Muscle of arm (tissue), 14 donors: ENCODE results near the gene IGF1. TPM values are rescaled to one million over a fixed set of nuclear protein-coding genes. Genes with fewer than 3 reads are reported as not detected.

Experiments used
- DNase-seq: peaks from one replicate; pipeline ENCODE4 v3.0.0-alpha.2; 2013
- long read RNA-seq, 11 donors: transcript quantifications; one replicate each; lab custom pipeline, GENCODE V29; 2026
- polyA plus RNA-seq, 12 donors: library from polyadenylated mRNA; unstranded; fragments of 120-200 nt; gene quantifications; one replicate each; pipeline ENCODE4 v1.2.1, GENCODE V29; 2013; ENCODE audit not compliant: insufficient read length in 12 of 12

Gene IGF1
- polyA plus RNA-seq = 10 to 100 TPM; 18.1 to 93.7 (median 33.8) TPM
- long read RNA-seq, donor 1, full-length matches to known transcripts = 2 of 2 reads
- long read RNA-seq, donor 1, partial matches to known transcripts = 0 of 2 reads
- long read RNA-seq, donor 1, other reads (novel, unspliced or antisense) = 0 of 2 reads
- long read RNA-seq, donor 2, full-length matches to known transcripts = 19 of 19 reads
- long read RNA-seq, donor 2, partial matches to known transcripts = 0 of 19 reads
- long read RNA-seq, donor 2, other reads (novel, unspliced or antisense) = 0 of 19 reads
- long read RNA-seq, donor 3, full-length matches to known transcripts = 7 of 7 reads
- long read RNA-seq, donor 3, partial matches to known transcripts = 0 of 7 reads
- long read RNA-seq, donor 3, other reads (novel, unspliced or antisense) = 0 of 7 reads
- long read RNA-seq, donor 4, full-length matches to known transcripts = 14 of 14 reads
- long read RNA-seq, donor 4, partial matches to known transcripts = 0 of 14 reads
- long read RNA-seq, donor 4, other reads (novel, unspliced or antisense) = 0 of 14 reads
- long read RNA-seq, donor 5 = 0 reads
- long read RNA-seq, donor 6, full-length matches to known transcripts = 3 of 3 reads
- long read RNA-seq, donor 6, partial matches to known transcripts = 0 of 3 reads
- long read RNA-seq, donor 6, other reads (novel, unspliced or antisense) = 0 of 3 reads
- long read RNA-seq, donor 7, full-length matches to known transcripts = 8 of 8 reads
- long read RNA-seq, donor 7, partial matches to known transcripts = 0 of 8 reads
- long read RNA-seq, donor 7, other reads (novel, unspliced or antisense) = 0 of 8 reads
- long read RNA-seq, donor 8, full-length matches to known transcripts = 24 of 24 reads
- long read RNA-seq, donor 8, partial matches to known transcripts = 0 of 24 reads
- long read RNA-seq, donor 8, other reads (novel, unspliced or antisense) = 0 of 24 reads
- long read RNA-seq, donor 9, full-length matches to known transcripts = 6 of 6 reads
- long read RNA-seq, donor 9, partial matches to known transcripts = 0 of 6 reads
- long read RNA-seq, donor 9, other reads (novel, unspliced or antisense) = 0 of 6 reads
- long read RNA-seq, donor 10, full-length matches to known transcripts = 11 of 11 reads
- long read RNA-seq, donor 10, partial matches to known transcripts = 0 of 11 reads
- long read RNA-seq, donor 10, other reads (novel, unspliced or antisense) = 0 of 11 reads
- long read RNA-seq, donor 11, full-length matches to known transcripts = 13 of 29 reads
- long read RNA-seq, donor 11, partial matches to known transcripts = 16 of 29 reads
- long read RNA-seq, donor 11, other reads (novel, unspliced or antisense) = 0 of 29 reads

DNA sequence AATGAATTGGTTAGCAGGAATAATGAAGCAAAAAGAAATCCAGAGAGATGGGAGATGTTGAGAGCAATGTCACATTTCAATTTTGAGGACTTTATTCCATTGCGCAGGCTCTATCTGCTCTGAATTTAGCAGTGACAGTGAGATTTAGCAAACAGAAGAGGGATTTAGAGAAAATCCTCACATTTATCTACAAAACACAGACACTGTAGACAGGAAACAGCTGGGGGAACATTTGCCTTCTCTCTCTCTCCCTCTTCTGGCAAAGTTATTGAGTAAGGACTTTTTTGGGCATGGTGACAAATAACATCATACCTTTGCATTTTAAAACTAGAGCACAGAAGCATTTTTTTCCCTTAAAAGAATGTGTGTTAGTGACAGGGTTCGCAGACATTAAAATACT is at the start of gene IGF1:
IGF1 (minus strand) TSS at position 158 of the 400 bp plus-strand sequence. CDS start 182 bp downstream, outside the sequence.
- DNase-seq = peak; percentile 83

DNA sequence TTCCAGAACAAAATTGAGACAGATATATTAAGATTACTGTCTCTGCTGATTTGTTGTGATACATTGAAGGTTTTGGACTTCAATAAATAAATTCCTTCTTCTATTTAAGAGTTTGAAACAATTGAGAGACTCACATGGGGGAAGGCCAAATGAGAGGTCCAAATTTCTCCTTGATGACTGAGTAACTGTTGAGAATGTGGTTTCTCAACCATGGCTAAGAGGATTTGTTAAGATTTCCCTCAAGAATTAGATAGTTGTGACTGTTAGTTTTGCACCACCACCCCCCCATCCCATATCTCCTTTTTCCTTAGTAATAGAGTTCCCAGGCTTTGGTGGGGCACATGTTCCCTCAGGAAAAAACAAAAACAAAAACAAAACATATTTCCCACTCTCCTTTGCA is 47.7 kb upstream of the IGF1 start:
- no peak for DNase-seq

DNA sequence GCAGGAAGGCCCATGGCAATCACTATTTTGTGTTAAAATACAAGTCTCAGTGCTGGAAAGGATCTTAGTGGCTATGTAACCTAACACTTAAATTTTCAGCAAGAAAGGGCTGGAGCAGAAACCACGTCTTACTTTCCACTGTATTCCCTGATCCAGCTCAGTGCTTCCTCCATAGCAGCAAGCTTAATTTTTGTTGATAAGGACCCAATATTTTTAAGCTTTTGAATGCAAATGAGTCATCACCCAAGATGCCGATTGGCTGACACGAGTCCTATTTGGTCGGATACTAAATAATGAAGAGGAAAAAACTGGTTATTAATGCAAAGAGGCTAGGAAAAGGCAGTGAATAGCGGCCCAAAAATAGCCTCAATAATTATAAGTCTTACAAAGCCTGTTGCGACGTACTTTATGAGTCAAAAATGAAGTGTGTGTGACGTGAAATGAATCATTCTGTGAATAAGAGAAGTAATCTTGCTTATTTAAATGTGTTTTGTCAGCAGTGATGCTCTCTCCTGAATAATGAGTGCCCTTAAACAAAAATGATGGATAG is 46.9 kb upstream of the IGF1 start:
- no peak for DNase-seq

DNA sequence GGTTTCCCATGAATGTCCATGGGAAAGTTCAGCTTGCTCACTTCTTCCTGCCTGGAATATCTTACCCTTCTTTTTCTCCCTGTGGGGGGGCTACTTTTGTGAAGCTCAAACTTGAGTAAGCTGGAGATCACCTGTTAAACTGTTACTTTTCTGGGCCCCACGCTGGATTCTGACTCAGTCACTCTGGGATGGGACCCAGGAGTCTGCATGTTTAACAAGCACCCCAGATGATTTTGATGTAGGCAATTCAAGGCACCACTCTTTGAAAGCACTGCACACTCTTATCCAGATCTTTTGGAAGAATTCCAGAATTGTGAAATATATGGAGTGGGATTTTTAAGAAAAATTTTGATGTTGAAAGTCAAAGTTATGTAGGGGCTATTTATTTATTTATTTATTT is 46.3 kb upstream of the IGF1 start:
- no peak for DNase-seq

DNA sequence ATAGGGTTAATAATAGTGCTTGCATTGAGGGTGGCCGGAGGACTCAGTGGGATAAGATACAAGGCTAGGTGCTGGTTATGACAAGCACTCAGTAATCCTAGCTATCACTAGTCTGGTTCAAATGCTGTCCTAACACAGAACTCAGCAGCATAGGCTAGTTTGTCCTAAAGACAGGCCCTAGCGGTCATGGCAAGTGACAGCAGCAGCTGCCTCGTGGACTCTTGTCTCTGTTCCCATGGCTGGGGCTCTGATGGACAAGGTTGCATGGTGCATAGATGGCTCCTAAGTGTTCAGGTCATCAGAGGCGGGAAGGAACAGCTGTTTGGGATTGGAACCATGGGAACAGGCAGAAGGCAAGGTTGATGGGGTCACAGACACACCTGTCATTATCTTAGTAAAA is 42.4 kb upstream of the IGF1 start:
- DNase-seq = no peak

DNA sequence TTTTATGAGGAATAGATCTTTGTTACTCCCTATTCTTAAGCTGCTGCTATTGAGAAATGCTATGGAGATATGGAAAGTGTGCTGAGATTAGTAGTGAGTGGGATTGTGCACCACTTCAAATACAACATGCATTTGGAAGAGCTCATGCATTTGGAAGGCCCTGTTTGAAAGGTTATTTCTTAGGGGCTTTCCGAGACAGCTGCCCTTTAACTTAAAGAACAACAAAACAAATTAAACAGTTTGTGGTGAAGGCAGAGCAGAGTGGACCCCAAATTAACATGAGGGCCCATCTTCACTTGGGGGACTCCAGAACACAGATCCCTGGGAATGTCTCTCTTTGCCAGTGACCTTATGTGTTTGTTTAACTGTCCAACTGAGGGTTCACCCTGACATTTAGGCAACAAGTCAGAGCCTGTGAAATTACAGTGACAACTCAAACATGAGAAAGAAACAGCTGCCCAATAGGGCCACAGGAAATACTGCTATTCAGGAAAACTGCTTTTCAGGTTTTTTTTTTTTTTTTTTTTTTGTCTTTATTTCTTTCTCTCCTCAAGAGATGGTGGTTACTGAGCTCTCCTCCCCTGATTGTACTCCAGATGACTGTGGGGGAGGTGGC is 41.4 kb upstream of the IGF1 start:
- no peak for DNase-seq

DNA sequence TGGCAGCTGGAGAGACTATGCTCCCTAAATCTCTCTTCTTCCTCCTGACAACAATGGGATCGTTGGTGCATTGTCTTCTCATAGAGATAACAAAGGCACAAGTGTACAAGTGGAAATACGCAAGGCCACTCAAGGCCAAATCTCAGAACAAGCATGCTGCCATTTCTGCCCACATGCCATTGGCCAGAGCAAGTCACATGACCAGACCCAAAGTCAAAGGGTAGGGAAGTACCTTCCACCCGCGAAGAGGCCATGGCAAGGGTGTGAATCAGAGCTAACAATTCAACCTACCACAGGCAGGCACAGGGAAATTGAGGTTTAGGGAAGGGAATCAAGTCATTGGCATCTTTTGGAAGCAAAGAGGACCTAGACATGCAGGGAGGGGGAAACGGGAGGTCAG is 38.5 kb upstream of the IGF1 start:
- DNase-seq = no peak

DNA sequence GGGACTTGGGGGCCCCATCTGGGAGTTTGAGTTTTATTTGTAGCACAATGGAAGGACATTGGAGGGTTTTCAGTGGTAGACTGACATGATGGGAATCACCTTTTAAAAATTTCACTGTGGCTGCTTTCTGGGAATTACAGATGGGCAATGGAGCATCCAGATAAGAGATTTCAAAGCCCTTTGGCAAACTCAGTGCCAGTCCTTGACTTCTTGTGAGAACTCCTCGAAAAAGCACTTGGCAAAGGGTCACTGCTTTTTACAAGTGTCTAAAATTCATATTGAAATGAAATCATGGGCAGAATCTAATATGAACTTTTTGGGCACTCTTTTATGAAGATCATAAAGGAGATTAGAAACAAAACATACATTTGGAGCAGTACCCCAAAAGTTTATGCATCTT is 34.3 kb upstream of the IGF1 start:
- DNase-seq = no peak

DNA sequence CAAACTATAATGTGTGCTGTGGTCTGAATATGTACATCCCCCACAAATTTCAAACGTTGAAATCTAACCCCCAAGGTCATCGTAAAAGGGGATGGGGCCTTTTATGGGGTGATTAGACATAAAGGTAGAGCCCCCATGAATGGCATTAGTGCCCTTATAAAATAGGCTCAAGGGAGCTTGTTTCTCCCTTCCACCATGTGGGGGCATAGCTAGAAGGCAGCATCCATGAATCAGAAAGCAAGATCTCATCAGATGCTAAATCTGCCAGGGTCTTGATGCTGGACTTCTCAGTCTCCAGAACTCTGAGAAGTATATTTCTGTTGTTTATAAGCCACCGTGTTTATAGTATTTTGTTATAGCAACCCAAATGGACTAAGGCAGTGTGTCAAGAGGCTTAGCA is 33.4 kb upstream of the IGF1 start:
- no peak for DNase-seq

DNA sequence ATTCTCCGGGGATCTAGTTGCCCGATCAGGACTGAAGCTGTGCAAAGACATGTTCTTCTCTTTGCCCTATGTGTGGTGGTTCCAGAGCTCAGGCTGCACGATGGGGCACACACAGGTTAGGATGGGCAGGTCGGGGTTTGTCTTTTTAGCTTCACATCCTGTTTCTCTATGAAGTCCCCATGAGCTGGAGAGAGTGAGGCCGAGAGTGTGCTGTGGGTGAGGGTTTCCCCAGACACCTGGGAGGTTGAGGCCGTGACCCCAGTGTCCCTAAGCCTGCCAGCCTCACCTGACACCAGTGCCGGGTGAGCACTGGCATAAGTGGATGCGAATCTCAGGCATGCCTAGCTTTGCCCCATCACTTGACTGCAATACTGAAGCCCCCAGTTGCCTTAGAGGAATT is 32.9 kb upstream of the IGF1 start:
- no peak for DNase-seq

DNA sequence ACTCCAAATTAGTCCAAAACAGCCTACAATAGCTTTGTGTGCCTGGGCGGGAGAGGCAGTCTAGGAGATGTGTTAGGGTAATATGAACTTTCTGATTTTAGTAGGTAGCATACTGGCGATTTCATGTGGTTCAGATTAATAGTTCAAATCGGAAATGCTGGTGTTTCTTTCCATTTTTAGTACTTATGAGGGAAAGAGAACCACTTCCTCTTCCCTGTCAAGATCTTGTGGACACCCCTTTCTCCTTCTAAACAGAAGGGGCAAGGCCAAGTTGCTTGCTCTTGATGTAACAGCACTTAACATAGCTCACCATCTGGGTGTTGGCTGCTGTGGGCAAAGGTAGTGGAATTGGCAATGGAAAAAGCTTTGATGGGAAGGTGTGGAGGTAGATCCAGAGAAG is 32.2 kb upstream of the IGF1 start:
- DNase-seq = no peak

DNA sequence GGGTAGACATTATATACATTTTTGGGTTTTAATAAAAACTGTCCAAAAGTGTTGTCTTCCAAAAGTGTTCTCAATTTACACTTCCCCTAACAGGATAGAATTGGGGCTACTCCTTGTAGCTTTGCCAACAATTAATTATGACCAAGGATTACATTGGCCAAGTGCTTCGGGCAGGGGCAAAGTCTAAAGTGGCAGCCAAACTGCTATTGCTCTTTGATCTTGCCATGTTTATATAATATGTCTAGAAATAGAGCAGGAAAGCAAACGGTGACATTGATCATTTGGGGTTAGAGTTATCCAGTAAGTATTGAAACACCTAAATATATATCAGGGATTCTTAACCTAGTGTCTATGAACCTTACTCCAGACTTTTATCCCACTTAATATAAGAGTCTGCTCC is 31.2 kb upstream of the IGF1 start:
- no peak for DNase-seq

DNA sequence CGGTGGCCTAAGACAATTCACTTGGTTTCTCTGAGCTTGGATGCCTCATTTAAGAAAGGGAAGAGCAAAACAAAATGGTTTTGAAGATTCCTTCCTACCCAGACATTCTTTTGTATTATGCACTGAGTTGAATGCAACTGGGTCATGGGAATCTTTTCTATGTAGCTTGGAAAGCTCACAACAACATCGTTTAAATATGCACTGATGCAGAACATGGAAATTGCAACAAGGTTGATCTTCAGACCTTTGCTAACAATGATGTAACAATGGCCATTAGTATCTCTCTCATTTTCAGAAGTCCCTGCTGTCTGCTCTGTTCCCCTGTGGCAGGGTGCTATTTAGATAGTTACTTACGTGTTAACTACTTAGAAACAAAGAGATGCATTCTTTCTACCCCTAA is 30.1 kb upstream of the IGF1 start:
- no peak for DNase-seq

DNA sequence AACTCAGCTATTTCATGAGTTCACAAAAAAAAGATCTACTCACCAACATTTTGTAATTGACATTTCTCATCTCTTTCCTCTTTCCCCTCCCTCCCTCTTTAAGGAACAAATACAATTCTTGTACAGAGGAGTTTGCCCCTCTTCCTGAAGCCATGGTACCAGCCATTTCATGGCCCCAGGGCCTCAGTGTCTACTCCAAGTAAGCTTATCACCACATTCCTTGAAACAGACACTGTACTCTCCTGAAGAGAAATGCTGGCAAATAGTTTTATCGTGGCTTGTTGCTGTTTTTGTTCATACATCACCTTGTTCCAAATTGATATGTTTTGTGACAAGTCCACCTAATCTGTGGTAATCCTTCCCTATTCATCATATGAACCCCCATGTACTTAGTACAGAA is 29.7 kb upstream of the IGF1 start:
- no peak for DNase-seq

DNA sequence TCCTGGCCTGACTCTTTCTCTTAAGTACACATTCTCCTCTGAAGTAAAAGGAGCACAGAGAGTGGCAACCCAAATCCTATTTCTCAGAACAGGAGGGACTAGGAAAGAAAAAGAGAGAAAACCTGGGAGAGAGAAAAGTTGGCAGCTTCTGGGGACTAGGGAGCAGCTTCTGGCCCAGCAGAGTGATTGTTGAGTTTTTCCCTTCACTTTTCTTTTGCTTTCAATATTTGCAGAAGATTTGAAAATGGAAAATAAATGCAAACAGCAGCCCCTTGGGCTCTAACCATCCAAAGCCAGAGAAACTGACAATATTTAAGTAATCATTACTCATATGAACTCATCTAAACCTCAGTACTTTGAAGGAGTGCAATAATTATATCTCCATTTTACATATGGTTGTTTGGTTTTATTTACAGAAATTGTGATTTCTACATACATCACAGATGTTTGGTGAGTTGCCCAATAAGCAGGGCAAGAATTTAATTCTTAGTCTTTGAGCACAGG is 28.8 kb upstream of the IGF1 start:
- peak; percentile 62 for DNase-seq

DNA sequence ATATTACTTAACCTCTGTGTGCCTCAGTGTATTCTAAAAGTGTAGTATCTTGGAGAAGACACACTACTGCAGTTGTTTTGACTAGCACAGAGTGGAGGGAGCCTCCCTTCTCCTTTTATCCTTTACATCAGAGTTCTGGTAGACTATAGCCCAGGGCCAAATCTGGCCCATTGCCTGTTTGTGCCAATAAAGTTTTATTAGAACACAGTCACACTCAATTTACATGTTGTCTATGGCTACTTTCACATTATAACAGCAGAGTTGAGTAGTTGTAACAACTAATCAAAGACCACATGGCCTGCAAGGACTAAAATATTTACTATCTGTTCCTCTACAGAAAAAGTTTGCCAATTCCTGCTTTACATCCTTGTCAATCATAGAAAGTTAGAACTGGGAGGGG is 27.7 kb upstream of the IGF1 start:
- DNase-seq = no peak

DNA sequence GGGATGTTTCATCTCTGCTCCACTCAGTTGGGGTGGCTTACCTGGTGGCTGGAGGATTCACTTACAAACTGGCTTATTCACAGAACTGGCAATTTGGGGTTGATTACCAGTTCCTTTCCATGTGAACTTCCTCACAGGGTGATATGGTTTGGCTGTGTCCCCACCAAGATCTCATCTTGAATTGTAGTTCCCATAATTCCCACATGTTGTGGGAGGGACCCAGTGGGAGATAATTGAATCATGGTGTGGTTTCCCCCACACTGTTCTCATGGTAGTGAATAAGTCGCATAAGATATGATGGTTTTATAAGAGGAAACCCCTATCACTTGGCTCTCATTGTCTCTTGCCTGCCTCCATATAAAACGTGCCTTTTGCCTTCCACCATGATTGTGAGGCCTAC is 26.9 kb upstream of the IGF1 start:
- DNase-seq = no peak

DNA sequence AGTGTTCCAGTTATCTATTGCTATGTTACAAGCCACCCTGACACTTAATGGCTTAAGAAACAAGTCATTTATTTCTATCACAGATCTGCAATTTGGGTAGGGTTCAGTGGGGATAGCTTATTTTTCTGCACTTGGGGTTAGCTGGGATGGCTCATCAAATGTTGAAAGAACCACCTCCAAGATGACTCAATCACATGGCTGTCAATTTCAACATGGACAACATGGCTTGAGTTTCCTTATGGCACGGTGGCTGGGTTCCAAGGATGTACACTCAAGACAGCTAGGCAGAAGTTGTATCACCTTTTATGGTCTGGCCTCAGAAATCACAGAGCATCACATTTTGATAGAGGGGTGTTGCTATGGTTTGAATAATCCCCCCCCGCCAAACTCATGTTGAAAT is 24.5 kb upstream of the IGF1 start:
- no peak for DNase-seq

DNA sequence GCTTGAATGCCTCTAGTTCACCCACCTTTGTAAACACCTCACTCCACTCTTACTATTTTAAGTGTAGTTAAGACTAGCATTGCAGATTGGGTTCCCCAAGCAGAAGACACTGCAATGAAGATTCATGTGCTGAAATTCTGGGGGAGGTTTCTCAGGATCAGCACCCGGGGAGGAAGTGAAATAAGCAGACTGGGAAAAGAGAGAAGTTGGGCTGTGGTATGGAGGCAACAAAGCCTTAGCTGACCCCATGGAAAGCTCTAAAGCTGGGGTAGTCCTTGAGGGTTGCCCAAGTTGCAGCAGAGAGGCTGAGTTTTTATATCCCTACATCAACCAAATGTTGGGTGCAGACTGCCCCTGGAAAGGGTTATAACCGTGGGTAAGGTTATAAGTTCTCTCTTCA is 23.9 kb upstream of the IGF1 start:
- DNase-seq = no peak

DNA sequence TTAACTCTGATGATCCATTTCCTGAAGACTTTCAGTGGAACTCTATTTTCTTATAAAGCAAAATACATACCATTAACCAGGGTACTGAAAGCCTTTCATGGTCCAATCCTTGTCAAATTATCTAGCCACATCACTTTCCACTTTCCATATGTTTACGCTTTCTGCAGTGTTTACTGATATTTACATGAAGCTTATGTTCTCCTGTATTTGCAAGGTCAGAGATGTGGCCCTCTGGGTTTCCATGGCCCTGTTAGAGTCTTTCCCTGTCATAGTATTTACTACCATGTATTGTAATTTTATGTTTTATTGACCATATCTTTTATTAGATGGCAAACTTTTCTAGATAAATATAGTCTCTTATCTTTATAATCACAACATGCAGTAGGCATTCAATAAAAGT is 23.5 kb upstream of the IGF1 start:
- DNase-seq = no peak

DNA sequence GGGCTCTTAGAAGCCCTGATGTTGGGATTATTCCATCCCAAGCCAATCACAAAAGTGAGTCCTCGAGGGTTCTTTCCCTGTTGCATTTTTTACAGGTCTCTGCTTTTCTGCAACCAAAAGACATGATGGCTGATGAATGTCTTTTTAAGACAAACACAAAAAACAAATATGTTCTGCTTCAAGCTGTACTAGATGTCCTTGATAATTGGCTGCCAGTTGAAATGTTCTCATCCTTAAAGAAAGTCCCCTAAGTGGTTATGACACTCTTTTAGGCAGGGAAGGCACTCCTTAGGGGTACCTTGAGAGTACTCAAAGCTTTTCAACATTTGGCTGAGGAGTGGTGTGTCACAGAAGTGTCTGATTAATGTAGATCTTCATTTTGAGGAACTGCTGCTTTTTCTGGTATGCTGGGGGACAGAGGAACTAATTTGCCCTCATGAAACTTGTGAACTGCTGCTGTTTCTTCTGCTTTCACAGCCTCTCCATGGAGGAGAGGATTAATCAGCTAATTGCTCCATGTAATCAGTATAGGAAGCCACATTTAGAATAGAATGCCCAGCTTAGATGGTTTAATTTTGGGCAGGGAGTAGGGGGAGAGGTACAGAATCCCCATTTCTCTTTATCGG is 22.8 kb upstream of the IGF1 start:
- no peak for DNase-seq
